Stimulated activated CD8-positive, alpha-beta memory T cell treated with anti-CD3 and anti-CD28 coated beads, Interleukin-4, amount 100 ng/mL, for 1 hour (primary cell): ENCODE data around the gene SF3A2.

Experiments used
- DNase-seq, 2 donors: peaks; one replicate each; pipeline ENCODE4 v3.0.0-alpha.2; 2020; ENCODE audit warnings: low read depth in 2 of 2, low spot score in 1 of 2

The SF3A2 gene

GRCh38 chr19:2239771-2240770, 3.4 kb downstream of the SF3A2 start:
- peak in 1 of 2 donors; percentile 17 for DNase-seq

- no peak for DNase-seq
Observed at GRCh38 chr19:2240881-2241760, 4.5 kb downstream of the SF3A2 start.

DNA sequence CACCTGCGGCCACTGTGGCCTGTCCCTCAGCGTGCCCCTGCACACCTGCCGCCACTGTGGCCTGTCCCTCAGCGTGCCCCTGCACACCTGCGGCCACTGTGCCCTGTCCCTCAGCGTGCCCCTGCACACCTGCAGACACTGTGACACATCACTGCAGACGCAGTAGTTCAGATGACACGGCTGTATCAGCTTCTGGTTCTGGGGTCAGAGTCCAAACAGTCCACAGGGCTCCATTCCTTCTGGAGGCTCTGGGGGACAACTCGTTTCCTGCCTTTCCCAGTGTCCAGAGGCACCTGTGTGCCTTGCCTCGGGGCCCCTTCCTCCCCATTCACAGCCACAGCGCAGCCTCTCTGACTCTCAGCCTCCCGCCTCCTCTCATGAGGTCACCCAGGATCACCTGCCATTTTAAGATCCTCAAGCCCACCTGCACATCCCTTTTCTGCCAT, 5.5 kb downstream of the SF3A2 start:
- DNase-seq, result no peak

DNA sequence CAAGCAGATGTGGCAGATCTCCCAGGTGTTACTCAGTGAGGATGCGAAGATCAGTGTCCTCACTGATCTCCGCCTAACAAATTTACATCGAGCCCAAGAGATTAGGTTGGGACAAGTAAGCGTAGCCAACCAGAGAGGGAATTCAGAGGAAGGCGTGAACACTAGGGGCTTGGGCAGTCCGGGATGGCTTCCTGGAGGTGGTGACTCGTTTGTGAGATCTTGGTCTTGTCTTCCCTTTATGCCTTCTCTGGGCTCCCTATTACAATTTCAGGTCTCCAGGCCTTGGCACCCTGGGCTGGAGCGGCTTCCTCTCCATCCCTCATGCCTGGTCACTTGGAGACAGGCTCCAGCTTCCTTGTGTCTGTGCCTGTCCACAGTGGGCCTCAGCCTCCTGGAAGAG, 6.2 kb downstream of the SF3A2 start:
- no peak for DNase-seq

GRCh38 chr19:2243274-2244124, 6.9 kb downstream of the SF3A2 start:
- DNase-seq, result no peak

GRCh38 chr19:2244125-2244411, 7.4 kb downstream of the SF3A2 start:
- no peak for DNase-seq

DNA sequence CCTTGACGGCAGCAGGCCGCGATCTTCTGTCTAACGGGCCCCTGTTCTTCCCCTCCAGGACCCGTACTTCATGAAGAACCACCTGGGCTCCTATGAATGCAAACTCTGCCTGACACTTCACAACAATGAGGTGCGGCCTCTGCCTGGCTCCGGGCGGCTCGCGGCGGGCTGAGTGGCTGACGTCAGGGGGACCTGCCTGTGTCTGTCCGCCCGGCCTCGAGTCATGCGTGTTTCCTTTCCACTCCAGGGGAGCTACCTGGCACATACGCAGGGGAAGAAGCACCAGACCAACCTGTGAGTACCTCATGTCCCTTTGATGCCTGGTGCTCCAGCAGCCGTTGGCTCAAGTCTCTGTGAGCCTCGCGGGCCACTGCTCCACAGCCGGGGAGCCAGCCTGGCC, 7.9 kb downstream of the SF3A2 start:
- DNase-seq, result no peak

GRCh38 chr19:2245273-2245672, 8.6 kb downstream of the SF3A2 start:
- no peak for DNase-seq

- DNase-seq, result no peak
Observed at GRCh38 chr19:2246014-2246620, 9.5 kb downstream of the SF3A2 start.

DNA sequence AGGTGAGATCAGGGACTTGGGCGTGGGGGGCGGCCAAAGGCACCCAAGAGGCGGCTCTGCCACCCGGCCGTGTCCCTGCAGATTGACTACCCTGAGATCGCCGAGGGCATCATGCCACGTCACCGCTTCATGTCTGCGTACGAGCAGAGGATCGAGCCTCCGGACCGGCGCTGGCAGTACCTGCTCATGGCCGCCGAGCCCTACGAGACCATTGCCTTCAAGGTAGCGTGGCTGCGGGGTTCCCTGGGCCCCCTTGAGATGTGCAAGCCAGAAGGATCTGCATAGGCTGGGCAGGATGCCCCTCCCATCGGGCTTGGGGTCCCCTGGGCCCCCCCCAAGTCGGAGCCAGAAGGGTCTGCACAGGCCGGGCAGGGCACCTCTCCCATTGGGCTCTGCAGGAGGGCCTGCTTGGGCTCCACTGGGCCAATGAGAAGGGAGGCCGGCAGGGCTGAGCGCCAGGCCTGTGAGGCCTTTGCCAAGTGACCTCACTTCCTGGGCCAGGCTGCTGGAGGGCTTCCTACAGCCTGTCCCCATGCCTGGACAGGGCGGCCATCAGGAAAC, 10.3 kb downstream of the SF3A2 start:
- DNase-seq, result no peak

GRCh38 chr19:2247433-2248101, 10.9 kb downstream of the SF3A2 start:
- no peak for DNase-seq

- DNase-seq, result no peak
Observed at GRCh38 chr19:2248136-2249009, 11.7 kb downstream of the SF3A2 start.

GRCh38 chr19:2249010-2249866, 12.6 kb downstream of the SF3A2 start, which contains the start of gene AMH:
Gene AMH (plus strand): TSS chr19:2249323. CDS start chr19:2249333, 10 bp downstream.
- DNase-seq, result no peak

- DNase-seq, result no peak
Observed at GRCh38 chr19:2249880-2250765, 13.5 kb downstream of the SF3A2 start.

- no peak for DNase-seq
Observed at GRCh38 chr19:2250766-2251105, 14.1 kb downstream of the SF3A2 start.

GRCh38 chr19:2251106-2252054, 14.8 kb downstream of the SF3A2 start:
- DNase-seq, result no peak
